HEK293 (cell line): ENCODE results near the gene PPT2.

Source experiments
- EGR2 ChIP-seq: fragments of 450-650 bp; formaldehyde crosslinking; IDR thresholded peaks from 2 replicates; pipeline ENCODE4 v1.5.1; 2016; ENCODE audit warnings: low read depth, missing biosample characterization, missing genetic modification characterization
- GLI2 ChIP-seq: fragments of 450-650 bp; formaldehyde crosslinking; IDR thresholded peaks from 2 replicates; pipeline ENCODE4; 2017; ENCODE audit warnings: missing biosample characterization, missing genetic modification characterization, low read depth, borderline replicate concordance
- IKZF3 ChIP-seq: fragments of 450-650 bp; IDR thresholded peaks from 2 replicates; pipeline ENCODE4 v1.5.0; 2018; ENCODE audit warnings: missing biosample characterization, mild to moderate bottlenecking, missing genetic modification characterization, moderate library complexity
- SCRT2 ChIP-seq: fragments of 450-650 bp; formaldehyde crosslinking; IDR thresholded peaks from 2 replicates; pipeline ENCODE4 v1.5.1; 2016; ENCODE audit warnings: missing biosample characterization, missing genetic modification characterization
- SP3 ChIP-seq: fragments of 450-650 bp; formaldehyde crosslinking; IDR thresholded peaks from 2 replicates; pipeline ENCODE4 v1.5.1; 2016; ENCODE audit warnings: missing biosample characterization, missing genetic modification characterization
- ZIC2 ChIP-seq: fragments of 450-650 bp; formaldehyde crosslinking; IDR thresholded peaks from 2 replicates; pipeline ENCODE4 v1.5.1; 2016; ENCODE audit warnings: missing biosample characterization, missing genetic modification characterization
- ZNF138 ChIP-seq: fragments of 450-650 bp; formaldehyde crosslinking; IDR thresholded peaks from 2 replicates; pipeline ENCODE4 v1.5.1; 2016; ENCODE audit warnings: missing biosample characterization, missing genetic modification characterization, borderline replicate concordance
- ZNF146 ChIP-seq: fragments of 450-650 bp; formaldehyde crosslinking; IDR thresholded peaks from 2 replicates; pipeline ENCODE4 v1.5.1; 2016; ENCODE audit warnings: missing biosample characterization, missing genetic modification characterization
- ZNF155 ChIP-seq: fragments of 450-650 bp; formaldehyde crosslinking; IDR thresholded peaks from 2 replicates; pipeline ENCODE4 v1.5.1; 2016; ENCODE audit warnings: missing biosample characterization, missing genetic modification characterization
- ZNF169 ChIP-seq: fragments of 450-650 bp; formaldehyde crosslinking; IDR thresholded peaks from 2 replicates; pipeline ENCODE4 v1.5.1; 2016; ENCODE audit warnings: missing biosample characterization, missing genetic modification characterization
- ZNF175 ChIP-seq: fragments of 450-650 bp; formaldehyde crosslinking; IDR thresholded peaks from 2 replicates; pipeline ENCODE4 v1.5.1; 2016; ENCODE audit warnings: missing biosample characterization, missing genetic modification characterization
- ZNF280C ChIP-seq: fragments of 450-650 bp; formaldehyde crosslinking; IDR thresholded peaks from 2 replicates; pipeline ENCODE4 v1.5.1; 2016; ENCODE audit warnings: missing biosample characterization, missing genetic modification characterization
- ZNF302 ChIP-seq: fragments of 450-650 bp; formaldehyde crosslinking; IDR thresholded peaks from 2 replicates; pipeline ENCODE4 v1.5.1; 2016; ENCODE audit warnings: missing biosample characterization, missing genetic modification characterization, low read depth
- ZNF366 ChIP-seq: fragments of 450-650 bp; formaldehyde crosslinking; conservative IDR thresholded peaks from 2 replicates; pipeline ENCODE4 v1.5.1; 2016; ENCODE audit warnings: missing biosample characterization, missing genetic modification characterization
- ZNF404 ChIP-seq: fragments of 450-650 bp; formaldehyde crosslinking; IDR thresholded peaks from 2 replicates; pipeline ENCODE4 v1.5.1; 2017; ENCODE audit warnings: missing biosample characterization, missing genetic modification characterization
- ZNF513 ChIP-seq: fragments of 450-650 bp; IDR thresholded peaks from 2 replicates; pipeline ENCODE4 v1.5.1; 2018; ENCODE audit warnings: missing biosample characterization, missing genetic modification characterization
- ZNF514 ChIP-seq: fragments of 450-650 bp; formaldehyde crosslinking; IDR thresholded peaks from 2 replicates; pipeline ENCODE4 v1.5.1; 2016; ENCODE audit warnings: missing biosample characterization, missing genetic modification characterization
- ZNF623 ChIP-seq: fragments of 450-650 bp; formaldehyde crosslinking; IDR thresholded peaks from 2 replicates; pipeline ENCODE4 v1.5.1; 2016; ENCODE audit warnings: missing biosample characterization, missing genetic modification characterization
- ZNF626 ChIP-seq: fragments of 450-650 bp; sonication (Bioruptor Pico); formaldehyde crosslinking; IDR thresholded peaks from 2 replicates; pipeline ENCODE4 v1.5.1; 2018; ENCODE audit warnings: missing biosample characterization, missing genetic modification characterization, inconsistent platforms
- ZNF664 ChIP-seq: fragments of 450-650 bp; formaldehyde crosslinking; IDR thresholded peaks from 2 replicates; pipeline ENCODE4 v1.5.1; 2016; ENCODE audit warnings: missing biosample characterization, missing genetic modification characterization
- ZSCAN16 ChIP-seq: fragments of 450-650 bp; formaldehyde crosslinking; IDR thresholded peaks from 2 replicates; pipeline ENCODE4 v1.5.1; 2016; ENCODE audit warnings: missing biosample characterization, missing genetic modification characterization
- TF ChIP-seq, protein P1 (sequence below): fragments of 450-650 bp; formaldehyde crosslinking; IDR thresholded peaks from 2 replicates; pipeline ENCODE4 v1.5.1; 2016; ENCODE audit warnings: missing biosample characterization, missing genetic modification characterization, borderline replicate concordance
- TF ChIP-seq, protein P2 (sequence below): fragments of 450-650 bp; formaldehyde crosslinking; IDR thresholded peaks from 2 replicates; pipeline ENCODE4 v1.5.1; 2016; ENCODE audit warnings: missing biosample characterization, missing genetic modification characterization
- TF ChIP-seq, protein P3 (sequence below): fragments of 450-650 bp; formaldehyde crosslinking; IDR thresholded peaks from 2 replicates; pipeline ENCODE4 v1.5.1; 2017; ENCODE audit warnings: missing biosample characterization, missing genetic modification characterization
- TF ChIP-seq, protein P4 (sequence below): fragments of 450-650 bp; formaldehyde crosslinking; IDR thresholded peaks from 2 replicates; pipeline ENCODE4 v1.5.1; 2016; ENCODE audit warnings: missing biosample characterization, missing genetic modification characterization
- TF ChIP-seq, protein P5 (sequence below): fragments of 450-650 bp; formaldehyde crosslinking; IDR thresholded peaks from 2 replicates; pipeline ENCODE4 v1.5.1; 2017; ENCODE audit warnings: missing biosample characterization, missing genetic modification characterization
- TF ChIP-seq, protein P6 (sequence below): fragments of 450-650 bp; formaldehyde crosslinking; IDR thresholded peaks from 2 replicates; pipeline ENCODE4 v1.5.1; 2017; ENCODE audit warnings: missing biosample characterization, missing genetic modification characterization

Gene PPT2

DNA sequence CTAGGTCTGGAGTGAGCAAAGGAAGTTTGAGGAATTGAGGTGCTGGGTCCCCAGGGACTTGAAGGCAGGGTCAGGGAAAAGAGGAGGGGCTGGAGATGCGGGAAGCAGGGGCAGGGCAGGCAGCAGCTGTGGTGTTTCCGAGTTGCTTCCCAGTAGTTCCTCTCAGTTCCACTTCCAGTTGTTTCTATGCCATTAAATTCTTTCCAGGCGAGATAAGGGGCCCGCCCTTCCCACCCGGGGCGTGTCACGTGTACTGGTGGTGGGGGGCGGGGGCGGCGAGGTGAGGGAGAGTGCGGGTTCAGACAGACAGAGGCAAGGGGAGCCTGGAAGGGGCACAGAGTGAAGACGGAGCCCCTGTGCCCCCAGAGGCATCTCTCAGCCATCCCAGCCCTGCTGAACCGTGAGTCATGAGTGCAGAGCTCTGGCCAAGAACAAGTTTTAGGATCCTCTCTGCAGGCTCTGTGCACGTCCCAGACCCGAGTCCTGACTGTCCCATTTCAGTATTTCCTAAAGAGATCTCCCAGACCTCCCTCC lies 45.8 kb upstream of the PPT2 start (continued):
- TF ChIP-seq SP3 (tag by site-specific recombination): no peak
- TF ChIP-seq ZNF175 (tag by site-specific recombination): no peak
- no peak for TF ChIP-seq GLI2 (tag by site-specific recombination)
- no peak for TF ChIP-seq ZNF626 (tag by site-specific recombination)
- no peak for TF ChIP-seq EGR2 (tag by site-specific recombination)
- TF ChIP-seq, protein P1, sequence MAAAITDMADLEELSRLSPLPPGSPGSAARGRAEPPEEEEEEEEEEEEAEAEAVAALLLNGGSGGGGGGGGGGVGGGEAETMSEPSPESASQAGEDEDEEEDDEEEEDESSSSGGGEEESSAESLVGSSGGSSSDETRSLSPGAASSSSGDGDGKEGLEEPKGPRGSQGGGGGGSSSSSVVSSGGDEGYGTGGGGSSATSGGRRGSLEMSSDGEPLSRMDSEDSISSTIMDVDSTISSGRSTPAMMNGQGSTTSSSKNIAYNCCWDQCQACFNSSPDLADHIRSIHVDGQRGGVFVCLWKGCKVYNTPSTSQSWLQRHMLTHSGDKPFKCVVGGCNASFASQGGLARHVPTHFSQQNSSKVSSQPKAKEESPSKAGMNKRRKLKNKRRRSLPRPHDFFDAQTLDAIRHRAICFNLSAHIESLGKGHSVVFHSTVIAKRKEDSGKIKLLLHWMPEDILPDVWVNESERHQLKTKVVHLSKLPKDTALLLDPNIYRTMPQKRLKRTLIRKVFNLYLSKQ: no peak
- no peak for TF ChIP-seq ZNF404
- TF ChIP-seq ZNF366 (tag by site-specific recombination): no peak
- TF ChIP-seq ZNF155 (tag by site-specific recombination): no peak
- no peak for TF ChIP-seq ZNF138
- no peak for TF ChIP-seq ZNF169 (tag by site-specific recombination)
- TF ChIP-seq ZNF146: no peak
- TF ChIP-seq, protein P2, sequence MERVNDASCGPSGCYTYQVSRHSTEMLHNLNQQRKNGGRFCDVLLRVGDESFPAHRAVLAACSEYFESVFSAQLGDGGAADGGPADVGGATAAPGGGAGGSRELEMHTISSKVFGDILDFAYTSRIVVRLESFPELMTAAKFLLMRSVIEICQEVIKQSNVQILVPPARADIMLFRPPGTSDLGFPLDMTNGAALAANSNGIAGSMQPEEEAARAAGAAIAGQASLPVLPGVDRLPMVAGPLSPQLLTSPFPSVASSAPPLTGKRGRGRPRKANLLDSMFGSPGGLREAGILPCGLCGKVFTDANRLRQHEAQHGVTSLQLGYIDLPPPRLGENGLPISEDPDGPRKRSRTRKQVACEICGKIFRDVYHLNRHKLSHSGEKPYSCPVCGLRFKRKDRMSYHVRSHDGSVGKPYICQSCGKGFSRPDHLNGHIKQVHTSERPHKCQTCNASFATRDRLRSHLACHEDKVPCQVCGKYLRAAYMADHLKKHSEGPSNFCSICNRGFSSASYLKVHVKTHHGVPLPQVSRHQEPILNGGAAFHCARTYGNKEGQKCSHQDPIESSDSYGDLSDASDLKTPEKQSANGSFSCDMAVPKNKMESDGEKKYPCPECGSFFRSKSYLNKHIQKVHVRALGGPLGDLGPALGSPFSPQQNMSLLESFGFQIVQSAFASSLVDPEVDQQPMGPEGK (tag by site-specific recombination): peak; percentile 22; the same call in 1 of the 2 replicates
- no peak for TF ChIP-seq ZNF623 (tag by site-specific recombination)
- peak; percentile 91 for TF ChIP-seq ZSCAN16 (tag by site-specific recombination)
- TF ChIP-seq ZNF514: no peak
- TF ChIP-seq ZNF513 (tag by site-specific recombination): no peak
- TF ChIP-seq ZNF302 (tag by site-specific recombination): no peak
- no peak for TF ChIP-seq ZNF280C
- TF ChIP-seq, protein P3, sequence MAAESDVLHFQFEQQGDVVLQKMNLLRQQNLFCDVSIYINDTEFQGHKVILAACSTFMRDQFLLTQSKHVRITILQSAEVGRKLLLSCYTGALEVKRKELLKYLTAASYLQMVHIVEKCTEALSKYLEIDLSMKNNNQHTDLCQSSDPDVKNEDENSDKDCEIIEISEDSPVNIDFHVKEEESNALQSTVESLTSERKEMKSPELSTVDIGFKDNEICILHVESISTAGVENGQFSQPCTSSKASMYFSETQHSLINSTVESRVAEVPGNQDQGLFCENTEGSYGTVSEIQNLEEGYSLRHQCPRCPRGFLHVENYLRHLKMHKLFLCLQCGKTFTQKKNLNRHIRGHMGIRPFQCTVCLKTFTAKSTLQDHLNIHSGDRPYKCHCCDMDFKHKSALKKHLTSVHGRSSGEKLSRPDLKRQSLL: no peak
- TF ChIP-seq, protein P4, sequence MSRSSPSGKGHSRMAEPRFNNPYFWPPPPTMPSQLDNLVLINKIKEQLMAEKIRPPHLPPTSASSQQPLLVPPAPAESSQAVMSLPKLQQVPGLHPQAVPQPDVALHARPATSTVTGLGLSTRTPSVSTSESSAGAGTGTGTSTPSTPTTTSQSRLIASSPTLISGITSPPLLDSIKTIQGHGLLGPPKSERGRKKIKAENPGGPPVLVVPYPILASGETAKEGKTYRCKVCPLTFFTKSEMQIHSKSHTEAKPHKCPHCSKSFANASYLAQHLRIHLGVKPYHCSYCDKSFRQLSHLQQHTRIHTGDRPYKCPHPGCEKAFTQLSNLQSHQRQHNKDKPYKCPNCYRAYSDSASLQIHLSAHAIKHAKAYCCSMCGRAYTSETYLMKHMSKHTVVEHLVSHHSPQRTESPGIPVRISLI (tag by site-specific recombination): no peak
- TF ChIP-seq SCRT2 (tag by site-specific recombination): no peak
- TF ChIP-seq, protein P5, sequence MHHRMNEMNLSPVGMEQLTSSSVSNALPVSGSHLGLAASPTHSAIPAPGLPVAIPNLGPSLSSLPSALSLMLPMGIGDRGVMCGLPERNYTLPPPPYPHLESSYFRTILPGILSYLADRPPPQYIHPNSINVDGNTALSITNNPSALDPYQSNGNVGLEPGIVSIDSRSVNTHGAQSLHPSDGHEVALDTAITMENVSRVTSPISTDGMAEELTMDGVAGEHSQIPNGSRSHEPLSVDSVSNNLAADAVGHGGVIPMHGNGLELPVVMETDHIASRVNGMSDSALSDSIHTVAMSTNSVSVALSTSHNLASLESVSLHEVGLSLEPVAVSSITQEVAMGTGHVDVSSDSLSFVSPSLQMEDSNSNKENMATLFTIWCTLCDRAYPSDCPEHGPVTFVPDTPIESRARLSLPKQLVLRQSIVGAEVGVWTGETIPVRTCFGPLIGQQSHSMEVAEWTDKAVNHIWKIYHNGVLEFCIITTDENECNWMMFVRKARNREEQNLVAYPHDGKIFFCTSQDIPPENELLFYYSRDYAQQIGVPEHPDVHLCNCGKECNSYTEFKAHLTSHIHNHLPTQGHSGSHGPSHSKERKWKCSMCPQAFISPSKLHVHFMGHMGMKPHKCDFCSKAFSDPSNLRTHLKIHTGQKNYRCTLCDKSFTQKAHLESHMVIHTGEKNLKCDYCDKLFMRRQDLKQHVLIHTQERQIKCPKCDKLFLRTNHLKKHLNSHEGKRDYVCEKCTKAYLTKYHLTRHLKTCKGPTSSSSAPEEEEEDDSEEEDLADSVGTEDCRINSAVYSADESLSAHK (tag by site-specific recombination): no peak
- TF ChIP-seq, protein P6, sequence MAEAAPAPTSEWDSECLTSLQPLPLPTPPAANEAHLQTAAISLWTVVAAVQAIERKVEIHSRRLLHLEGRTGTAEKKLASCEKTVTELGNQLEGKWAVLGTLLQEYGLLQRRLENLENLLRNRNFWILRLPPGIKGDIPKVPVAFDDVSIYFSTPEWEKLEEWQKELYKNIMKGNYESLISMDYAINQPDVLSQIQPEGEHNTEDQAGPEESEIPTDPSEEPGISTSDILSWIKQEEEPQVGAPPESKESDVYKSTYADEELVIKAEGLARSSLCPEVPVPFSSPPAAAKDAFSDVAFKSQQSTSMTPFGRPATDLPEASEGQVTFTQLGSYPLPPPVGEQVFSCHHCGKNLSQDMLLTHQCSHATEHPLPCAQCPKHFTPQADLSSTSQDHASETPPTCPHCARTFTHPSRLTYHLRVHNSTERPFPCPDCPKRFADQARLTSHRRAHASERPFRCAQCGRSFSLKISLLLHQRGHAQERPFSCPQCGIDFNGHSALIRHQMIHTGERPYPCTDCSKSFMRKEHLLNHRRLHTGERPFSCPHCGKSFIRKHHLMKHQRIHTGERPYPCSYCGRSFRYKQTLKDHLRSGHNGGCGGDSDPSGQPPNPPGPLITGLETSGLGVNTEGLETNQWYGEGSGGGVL (tag by site-specific recombination): peak; percentile 46
- no peak for TF ChIP-seq ZNF664
- TF ChIP-seq ZIC2 (tag by site-specific recombination): peak; percentile 36; the same call in 1 of the 2 replicates
- no peak for TF ChIP-seq IKZF3 (tag by site-specific recombination)
